ENCODE data around the gene GMNN. TPM values are rescaled to one million over a fixed set of nuclear protein-coding genes. Genes with fewer than 3 reads are reported as not detected.

GMNN gene
- polyA plus RNA-seq, 4 donors = 20.8 to 48.3 (median 33.8) TPM

DNA sequence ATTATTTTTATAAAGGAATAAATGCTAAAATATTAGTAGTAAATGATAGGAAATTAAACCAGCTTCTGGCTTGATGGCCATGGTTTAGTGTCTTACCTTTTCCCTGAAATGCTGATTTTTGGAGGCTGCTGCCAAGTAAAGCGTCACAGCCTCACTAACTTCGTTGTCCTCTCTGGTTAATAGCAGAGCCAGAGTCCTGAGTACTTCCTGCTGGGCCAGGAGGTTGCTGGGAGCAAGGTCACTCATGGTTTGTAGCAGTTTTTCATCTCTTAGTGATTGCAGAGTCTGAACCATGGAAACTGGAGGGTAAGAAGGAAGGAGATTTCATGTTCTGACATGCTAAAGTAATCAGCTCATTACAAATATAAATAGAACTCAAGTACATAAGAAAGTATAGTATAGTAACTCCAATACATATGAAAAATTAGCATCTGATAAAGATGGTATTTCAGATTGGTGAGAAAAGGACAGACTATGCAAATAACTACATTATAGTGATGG lies 50.4 kb downstream of the GMNN start:
- Histone ChIP-seq H3K9me3 (ENCODE audit: control insufficient read depth in 2 of 2, insufficient read depth in 1 of 2, low read depth in 1 of 2, low read length in 1 of 2) (no peaks in the 10 kb centered on the region), H3K27ac (ENCODE audit: low read depth in 1 of 3, low read length in 2 of 3) (no peak overlapping the region), H3K4me3 (ENCODE audit: low read depth in 1 of 3, low read length in 3 of 3) (no peak overlapping the region), H3K36me3 (ENCODE audit: control insufficient read depth in 3 of 3, insufficient read depth in 2 of 3, low read depth in 1 of 3, low read length in 3 of 3) (no peaks in the 10 kb centered on the region), H3K4me1 (ENCODE audit: control insufficient read depth in 3 of 3, insufficient read depth in 2 of 3, low read depth in 1 of 3, low read length in 2 of 3) (no peaks in the 10 kb centered on the region), H3K27me3 (ENCODE audit: control insufficient read depth in 3 of 3, insufficient read depth in 3 of 3, low read length in 3 of 3) (no peaks in the 10 kb centered on the region)
- no peak for FAIRE-seq
- DNase-seq = no peak
- WGBS, 3 donors = 58 to 79% (median 63%) methylated on average over 2 of the region's 2 CpGs

DNA sequence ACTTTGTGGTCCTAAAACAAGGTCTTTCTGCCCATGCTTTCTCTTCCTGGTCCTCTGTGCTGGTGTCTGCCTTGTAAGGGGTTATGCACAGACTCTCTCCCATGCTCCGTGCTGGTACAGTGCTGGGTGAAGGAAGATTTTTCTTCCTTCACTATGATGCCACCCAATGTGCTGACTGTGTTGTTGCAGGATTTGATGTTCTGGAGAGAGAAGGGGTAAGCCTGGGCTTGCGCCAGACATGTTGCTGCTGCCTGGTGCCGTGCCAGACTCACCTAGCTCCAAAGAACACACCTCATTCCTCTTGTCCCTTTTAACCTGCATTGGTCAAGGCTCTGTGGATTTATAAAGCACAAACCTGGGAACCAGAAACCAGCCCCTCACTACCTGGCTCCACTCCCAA lies 52.4 kb downstream of the GMNN start:
- H3K27me3 ChIP-seq (ENCODE audit: control insufficient read depth in 3 of 3, insufficient read depth in 3 of 3, low read length in 3 of 3) = no peaks in the 10 kb centered on the region
- FAIRE-seq (no peak), DNase-seq (no peak)
- no peak overlapping the region for H3K4me3 ChIP-seq (ENCODE audit: low read depth in 1 of 3, low read length in 3 of 3)
- no peaks in the 10 kb centered on the region for H3K36me3 ChIP-seq (ENCODE audit: control insufficient read depth in 3 of 3, insufficient read depth in 2 of 3, low read depth in 1 of 3, low read length in 3 of 3)
- no peaks in the 10 kb centered on the region for H3K4me1 ChIP-seq (ENCODE audit: control insufficient read depth in 3 of 3, insufficient read depth in 2 of 3, low read depth in 1 of 3, low read length in 2 of 3)
- H3K9me3 ChIP-seq (ENCODE audit: control insufficient read depth in 2 of 2, insufficient read depth in 1 of 2, low read depth in 1 of 2, low read length in 1 of 2) = no peaks in the 10 kb centered on the region
- 86 to 93% (median 86%) methylated on average over 3 of the region's 3 CpGs for WGBS, 3 donors
- H3K27ac ChIP-seq (ENCODE audit: low read depth in 1 of 3, low read length in 2 of 3) = no peak overlapping the region

DNA sequence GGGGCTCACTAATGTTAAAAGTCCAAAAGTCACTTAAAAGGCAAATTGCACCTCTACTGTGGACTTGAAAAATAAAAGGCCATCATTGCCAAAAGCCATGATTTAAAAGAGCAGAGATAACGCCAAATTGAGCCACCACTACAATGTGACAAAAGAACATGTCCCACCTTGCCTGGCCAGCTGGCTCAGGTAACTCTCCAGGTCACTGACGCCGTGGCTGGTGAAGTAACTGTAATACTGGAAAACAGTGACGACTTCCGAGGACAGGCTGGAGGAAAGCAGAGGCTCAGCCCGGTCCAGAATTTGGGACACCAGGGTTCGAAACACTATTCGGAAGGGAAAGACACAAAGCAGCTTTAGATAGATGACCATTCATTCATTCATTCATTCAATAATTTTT lies 53.2 kb downstream of the GMNN start:
- WGBS, 3 donors = 84 to 89% (median 87%) methylated on average over 8 of the region's 8 CpGs
- Histone ChIP-seq H3K36me3 (ENCODE audit: control insufficient read depth in 3 of 3, insufficient read depth in 2 of 3, low read depth in 1 of 3, low read length in 3 of 3) (no peaks in the 10 kb centered on the region), H3K27me3 (ENCODE audit: control insufficient read depth in 3 of 3, insufficient read depth in 3 of 3, low read length in 3 of 3) (no peaks in the 10 kb centered on the region), H3K4me1 (ENCODE audit: control insufficient read depth in 3 of 3, insufficient read depth in 2 of 3, low read depth in 1 of 3, low read length in 2 of 3) (no peaks in the 10 kb centered on the region), H3K9me3 (ENCODE audit: control insufficient read depth in 2 of 2, insufficient read depth in 1 of 2, low read depth in 1 of 2, low read length in 1 of 2) (no peaks in the 10 kb centered on the region), H3K27ac (ENCODE audit: low read depth in 1 of 3, low read length in 2 of 3) (no peak overlapping the region), H3K4me3 (ENCODE audit: low read depth in 1 of 3, low read length in 3 of 3) (no peak overlapping the region)
- no peak for DNase-seq
- no peak for FAIRE-seq

DNA sequence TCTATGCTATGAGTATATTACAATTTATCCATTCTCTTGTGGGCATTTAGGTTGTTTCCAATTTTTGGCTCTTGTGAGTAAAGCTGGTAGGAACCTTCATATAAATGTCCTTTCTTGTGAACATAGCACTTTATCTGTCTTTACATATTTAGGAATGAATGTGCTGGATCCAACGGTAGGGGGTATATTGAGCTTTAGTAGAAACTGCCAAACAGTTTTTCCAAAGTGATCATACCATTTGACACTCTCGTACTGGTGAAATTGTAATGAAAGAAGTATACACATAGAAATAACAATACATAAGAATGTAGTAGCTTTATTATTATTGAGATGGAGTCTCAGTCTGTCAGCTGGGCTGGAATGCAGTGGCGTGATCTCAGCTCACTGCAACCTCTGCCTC lies 54.9 kb downstream of the GMNN start:
- 84 to 94% (median 92%) methylated on average over 3 of the region's 3 CpGs for WGBS, 3 donors
- no peak overlapping the region for H3K4me3 ChIP-seq (ENCODE audit: low read depth in 1 of 3, low read length in 3 of 3)
- no peaks in the 10 kb centered on the region for H3K36me3 ChIP-seq (ENCODE audit: control insufficient read depth in 3 of 3, insufficient read depth in 2 of 3, low read depth in 1 of 3, low read length in 3 of 3)
- H3K27me3 ChIP-seq (ENCODE audit: control insufficient read depth in 3 of 3, insufficient read depth in 3 of 3, low read length in 3 of 3) = no peaks in the 10 kb centered on the region
- no peaks in the 10 kb centered on the region for H3K9me3 ChIP-seq (ENCODE audit: control insufficient read depth in 2 of 2, insufficient read depth in 1 of 2, low read depth in 1 of 2, low read length in 1 of 2)
- no peak for DNase-seq
- no peak for FAIRE-seq
- H3K27ac ChIP-seq (ENCODE audit: low read depth in 1 of 3, low read length in 2 of 3) = no peak overlapping the region
- no peaks in the 10 kb centered on the region for H3K4me1 ChIP-seq (ENCODE audit: control insufficient read depth in 3 of 3, insufficient read depth in 2 of 3, low read depth in 1 of 3, low read length in 2 of 3)

DNA sequence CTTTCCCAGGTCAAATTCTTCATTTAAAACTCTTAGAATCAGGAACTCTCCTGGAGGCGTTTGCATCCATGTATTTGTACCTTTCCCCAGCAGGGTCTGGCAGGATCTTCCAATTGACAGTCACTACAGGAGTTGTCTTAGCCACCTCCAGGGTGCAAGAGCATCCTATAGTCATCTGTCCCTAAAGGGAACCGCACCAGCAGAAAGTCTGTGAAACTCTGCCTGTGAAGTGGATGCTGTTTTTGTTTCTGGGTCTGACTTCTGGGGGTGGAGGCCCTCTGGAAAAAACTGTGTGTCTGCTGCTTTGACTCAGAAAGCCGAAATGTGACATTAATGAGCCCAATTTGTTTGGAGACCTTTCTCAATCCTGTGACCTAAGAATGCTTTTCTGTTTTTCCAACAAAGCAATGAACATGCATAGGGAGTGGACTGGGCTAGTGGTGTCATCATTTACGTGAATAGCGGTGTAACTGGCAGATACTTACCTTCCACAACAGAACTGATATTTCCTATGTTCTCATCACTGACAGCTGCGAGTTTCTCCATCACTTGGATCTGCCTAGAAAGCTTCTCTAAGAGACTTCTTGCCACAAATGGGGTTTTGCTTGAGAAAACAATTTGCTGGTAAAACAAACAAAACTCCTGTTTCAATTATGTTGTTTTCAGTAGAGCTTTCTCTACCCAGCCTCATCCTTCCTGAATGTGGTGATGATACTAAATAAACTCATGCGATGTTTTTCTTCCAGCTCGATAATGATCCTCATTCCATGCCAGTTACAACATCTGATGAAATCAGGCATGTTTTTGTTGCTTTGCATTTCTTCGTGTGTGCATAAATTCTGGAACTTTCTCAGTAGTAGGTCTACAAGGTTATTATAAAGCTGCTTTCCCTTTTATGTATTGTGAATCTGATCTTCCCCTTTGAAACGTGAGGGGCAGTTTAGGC lies 57.3 kb downstream of the GMNN start:
- DNase-seq (no peak), FAIRE-seq (no peak)
- Histone ChIP-seq H3K4me3 (ENCODE audit: low read depth in 1 of 3, low read length in 3 of 3) (no peak overlapping the region), H3K36me3 (ENCODE audit: control insufficient read depth in 3 of 3, insufficient read depth in 2 of 3, low read depth in 1 of 3, low read length in 3 of 3) (no peaks in the 10 kb centered on the region), H3K9me3 (ENCODE audit: control insufficient read depth in 2 of 2, insufficient read depth in 1 of 2, low read depth in 1 of 2, low read length in 1 of 2) (no peaks in the 10 kb centered on the region), H3K27me3 (ENCODE audit: control insufficient read depth in 3 of 3, insufficient read depth in 3 of 3, low read length in 3 of 3) (no peaks in the 10 kb centered on the region), H3K27ac (ENCODE audit: low read depth in 1 of 3, low read length in 2 of 3) (no peak overlapping the region), H3K4me1 (ENCODE audit: control insufficient read depth in 3 of 3, insufficient read depth in 2 of 3, low read depth in 1 of 3, low read length in 2 of 3) (no peaks in the 10 kb centered on the region)
- WGBS, 3 donors = 72 to 84% (median 82%) methylated on average over 10 of the region's 10 CpGs

DNA sequence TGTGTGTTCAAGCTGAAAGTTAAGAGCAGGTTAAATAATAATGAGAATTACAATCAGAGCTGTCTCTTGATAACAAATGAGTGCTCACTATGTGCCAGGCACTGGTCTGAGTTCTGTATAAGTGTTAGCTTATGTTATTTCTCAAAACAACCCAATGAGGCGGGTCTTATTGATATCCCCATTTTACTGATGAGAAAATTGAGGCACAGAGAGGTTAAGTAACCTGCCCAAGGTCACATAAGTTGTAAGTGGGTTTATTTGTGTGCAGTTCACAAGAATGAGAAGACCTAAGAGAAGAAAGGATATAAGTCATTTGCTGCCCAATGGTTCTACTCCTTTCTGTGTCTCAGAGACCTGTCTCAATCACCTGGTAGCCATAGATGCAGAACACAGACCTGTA lies 58.1 kb downstream of the GMNN start:
- no peak for DNase-seq
- 92 to 96% (median 94%) methylated on average over 1 of the region's 1 CpG for WGBS, 3 donors
- Histone ChIP-seq H3K9me3 (ENCODE audit: control insufficient read depth in 2 of 2, insufficient read depth in 1 of 2, low read depth in 1 of 2, low read length in 1 of 2) (no peaks in the 10 kb centered on the region), H3K27me3 (ENCODE audit: control insufficient read depth in 3 of 3, insufficient read depth in 3 of 3, low read length in 3 of 3) (no peaks in the 10 kb centered on the region), H3K4me3 (ENCODE audit: low read depth in 1 of 3, low read length in 3 of 3) (no peak overlapping the region), H3K36me3 (ENCODE audit: control insufficient read depth in 3 of 3, insufficient read depth in 2 of 3, low read depth in 1 of 3, low read length in 3 of 3) (no peaks in the 10 kb centered on the region), H3K4me1 (ENCODE audit: control insufficient read depth in 3 of 3, insufficient read depth in 2 of 3, low read depth in 1 of 3, low read length in 2 of 3) (no peaks in the 10 kb centered on the region), H3K27ac (ENCODE audit: low read depth in 1 of 3, low read length in 2 of 3) (no peak overlapping the region)
- no peak for FAIRE-seq

DNA sequence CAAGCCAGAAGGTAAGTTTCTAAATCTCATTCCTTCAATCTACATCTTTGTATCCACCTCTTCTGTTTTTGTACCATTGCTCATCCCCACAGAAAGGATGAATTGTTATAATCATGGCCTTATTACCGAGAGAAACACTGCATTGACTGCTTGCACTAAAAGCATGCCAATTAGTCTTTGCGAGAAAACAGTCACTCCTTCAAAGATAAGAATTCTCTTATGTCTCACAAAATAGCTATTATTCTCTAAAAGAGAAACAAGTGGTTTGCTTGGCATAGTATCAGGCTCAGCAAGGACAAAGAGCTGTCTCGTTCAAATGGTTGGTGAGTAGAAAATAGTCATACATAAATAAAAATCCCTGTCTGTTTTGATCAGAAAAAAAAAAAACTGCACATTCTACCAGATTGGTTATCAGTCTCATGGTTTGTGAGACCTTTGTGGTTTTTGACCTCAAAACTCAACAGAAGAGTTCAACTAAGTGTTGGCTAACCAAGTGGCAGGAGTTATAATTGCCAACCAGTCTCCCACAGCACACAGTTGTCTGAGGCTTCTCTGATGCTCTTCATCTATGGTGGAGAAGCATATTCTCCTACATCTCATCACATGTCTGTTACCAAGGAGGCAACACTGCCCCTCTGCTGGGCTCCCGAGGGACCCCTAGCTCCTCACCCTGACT lies 59.1 kb downstream of the GMNN start:
- FAIRE-seq (no peak), DNase-seq (no peak)
- Histone ChIP-seq H3K4me3 (ENCODE audit: low read depth in 1 of 3, low read length in 3 of 3) (no peak overlapping the region), H3K4me1 (ENCODE audit: control insufficient read depth in 3 of 3, insufficient read depth in 2 of 3, low read depth in 1 of 3, low read length in 2 of 3) (no peaks in the 10 kb centered on the region), H3K27me3 (ENCODE audit: control insufficient read depth in 3 of 3, insufficient read depth in 3 of 3, low read length in 3 of 3) (no peaks in the 10 kb centered on the region), H3K27ac (ENCODE audit: low read depth in 1 of 3, low read length in 2 of 3) (no peak overlapping the region), H3K9me3 (ENCODE audit: control insufficient read depth in 2 of 2, insufficient read depth in 1 of 2, low read depth in 1 of 2, low read length in 1 of 2) (no peaks in the 10 kb centered on the region), H3K36me3 (ENCODE audit: control insufficient read depth in 3 of 3, insufficient read depth in 2 of 3, low read depth in 1 of 3, low read length in 3 of 3) (no peaks in the 10 kb centered on the region)
- 72 to 87% (median 79%) methylated on average over 4 of the region's 4 CpGs for WGBS, 3 donors
